HS-5 (cell line): ENCODE results near the gene CDH13.

Source experiments
- DNase-seq: peaks from one replicate; pipeline ENCODE4 v3.0.0-alpha.2; 2012; ENCODE audit warnings: low read depth

CDH13 gene

DNA sequence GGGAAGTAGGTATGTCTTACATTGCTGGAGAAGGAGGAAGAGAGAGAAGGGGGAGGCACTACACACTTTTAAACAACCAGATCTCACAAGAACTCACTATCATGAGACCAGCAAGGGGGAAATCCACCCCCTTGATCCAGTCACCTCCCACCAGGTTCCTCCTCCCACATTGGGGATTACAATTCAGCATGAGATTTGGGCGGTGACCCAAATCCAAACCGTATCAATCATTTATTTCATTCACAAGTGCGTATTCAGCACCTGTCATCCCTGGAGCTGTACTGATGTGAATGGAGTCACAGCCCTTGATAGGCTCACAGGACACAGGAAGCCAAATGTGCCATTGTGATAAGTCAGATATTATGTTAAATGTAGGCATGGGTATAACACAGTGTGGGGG lies 952.7 kb downstream of the CDH13 start:
- no peak for DNase-seq

GRCh38 chr16:83581082-83581481 lies 954.3 kb downstream of the CDH13 start:
- no peak for DNase-seq

DNA sequence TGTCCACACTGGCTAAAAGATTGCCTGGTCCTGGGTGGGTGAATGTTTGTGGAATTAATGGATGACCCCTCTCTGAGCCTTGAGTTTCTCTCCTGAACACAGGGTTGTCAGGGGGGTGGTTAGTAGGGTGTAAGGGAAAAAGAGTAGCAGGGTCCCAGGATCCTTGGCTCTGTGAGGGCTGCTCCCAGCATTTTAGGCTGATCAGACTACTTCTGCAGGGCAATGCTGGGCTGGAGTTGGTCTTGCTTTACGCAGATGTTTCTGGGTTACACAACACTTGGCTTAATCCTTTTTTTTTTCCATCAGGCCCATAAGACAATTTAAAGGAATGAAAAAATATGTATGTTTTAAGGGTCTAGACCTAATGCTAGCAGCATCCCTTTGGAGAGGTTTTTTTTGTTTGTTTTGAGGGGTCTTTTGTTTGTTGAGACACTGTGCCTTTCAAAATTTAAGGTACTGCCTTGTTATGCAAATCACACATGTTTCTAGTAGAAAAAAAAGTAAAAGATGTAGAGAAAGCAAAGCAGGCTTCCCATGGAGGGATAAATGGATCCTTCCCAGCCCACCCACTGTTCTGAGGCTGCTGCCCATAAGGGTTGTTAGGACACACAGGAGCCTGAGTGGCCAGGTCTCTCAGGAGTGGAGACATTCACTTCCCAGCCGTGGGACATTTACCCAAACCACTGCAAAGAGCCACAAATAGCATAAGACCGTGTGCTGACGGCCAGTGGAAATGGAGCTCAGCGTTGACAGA lies 955.4 kb downstream of the CDH13 start:
- no peak for DNase-seq

- DNase-seq, result no peak
These were observed 959.3 kb downstream of the CDH13 start for GRCh38 chr16:83586036-83586435.

DNA sequence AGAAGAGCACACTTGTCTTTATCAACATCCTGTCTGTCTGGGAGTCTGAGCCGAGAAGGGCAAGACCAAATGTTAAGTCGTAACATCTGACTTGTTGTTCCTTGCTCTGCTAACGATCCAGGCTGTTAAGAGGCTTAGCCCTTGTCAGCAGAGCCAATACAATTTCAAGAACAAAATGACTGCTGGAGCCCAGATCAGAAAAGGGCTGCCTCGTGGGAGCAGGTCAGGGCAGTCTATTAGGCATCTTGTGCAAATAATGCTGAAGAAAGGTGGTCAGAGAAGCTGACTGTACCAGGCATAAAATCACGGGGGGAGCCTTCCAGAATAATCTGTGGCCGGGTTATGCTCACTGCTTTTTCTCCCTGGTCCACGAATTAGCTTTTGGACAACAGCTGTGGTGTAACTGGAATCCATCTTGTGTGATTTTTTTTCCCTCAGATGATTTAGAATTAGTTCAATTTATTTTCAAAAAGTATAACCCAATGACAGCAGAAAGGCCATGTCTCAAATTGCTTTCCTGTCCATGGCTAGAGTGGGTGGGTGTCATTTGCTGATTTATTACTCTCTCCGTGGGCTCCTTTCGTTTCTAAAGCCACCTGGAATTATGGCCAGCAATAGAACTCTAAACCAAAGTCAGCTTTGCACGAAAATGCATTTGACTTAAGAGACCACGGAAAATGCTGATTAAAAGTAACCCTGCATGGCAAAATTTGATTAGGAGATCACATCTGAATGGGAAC lies 959.9 kb downstream of the CDH13 start:
- no peak for DNase-seq

GRCh38 chr16:83587201-83587600 lies 960.4 kb downstream of the CDH13 start:
- DNase-seq, result no peak

DNA sequence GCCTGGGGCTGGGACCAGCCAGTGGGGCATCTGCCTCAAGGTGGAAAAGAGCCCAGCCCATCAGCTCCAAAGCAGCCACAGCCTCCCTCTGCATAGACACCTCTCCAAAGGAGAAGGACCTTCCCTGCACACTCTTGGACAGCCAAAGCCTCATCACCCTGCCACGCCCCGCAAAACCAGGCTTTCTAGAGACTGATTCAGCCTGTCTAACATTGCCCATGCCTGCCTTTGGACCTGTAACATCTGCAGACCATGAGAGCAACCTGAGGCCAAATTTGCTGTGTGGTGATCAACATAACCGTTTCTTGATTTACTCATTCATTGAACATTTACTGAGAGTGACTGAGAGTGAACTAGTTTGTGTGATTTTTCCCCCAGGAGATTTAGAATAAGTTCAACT lies 961.3 kb downstream of the CDH13 start:
- DNase-seq, result no peak

GRCh38 chr16:83589576-83589975 lies 962.8 kb downstream of the CDH13 start:
- no peak for DNase-seq

GRCh38 chr16:83592778-83593177 lies 966.0 kb downstream of the CDH13 start:
- no peak for DNase-seq

DNA sequence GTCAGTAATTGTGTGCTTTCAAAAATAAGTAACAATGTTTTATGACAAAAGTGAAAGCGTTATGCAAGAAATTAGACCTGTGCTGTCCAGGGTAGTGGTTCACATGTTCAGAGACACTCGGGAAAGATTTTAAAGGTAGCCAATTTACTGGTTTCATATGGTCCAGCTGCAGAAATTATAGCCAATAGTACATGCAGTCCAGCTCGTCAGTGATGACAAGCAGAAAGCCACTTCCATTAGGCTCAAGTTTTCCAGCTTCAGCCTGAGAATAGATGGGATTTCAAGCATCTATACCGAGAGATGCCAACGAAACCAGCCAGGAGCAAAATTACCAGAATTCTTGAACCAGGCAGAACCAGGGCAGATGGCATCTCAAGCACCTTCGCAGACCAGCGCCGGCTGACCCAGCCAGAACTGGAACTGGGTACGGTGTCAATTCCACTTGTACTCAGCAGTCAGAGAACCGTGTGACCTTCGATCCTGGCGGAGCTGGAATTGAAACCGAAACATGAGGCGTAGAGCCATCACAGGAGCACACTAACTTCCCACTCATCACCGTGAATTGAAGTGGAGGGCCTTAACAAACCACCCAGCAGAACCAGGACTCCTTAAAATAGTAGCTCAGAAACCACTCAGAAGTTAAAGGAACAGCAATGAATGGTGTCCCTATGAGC lies 973.2 kb downstream of the CDH13 start:
- no peak for DNase-seq

DNA sequence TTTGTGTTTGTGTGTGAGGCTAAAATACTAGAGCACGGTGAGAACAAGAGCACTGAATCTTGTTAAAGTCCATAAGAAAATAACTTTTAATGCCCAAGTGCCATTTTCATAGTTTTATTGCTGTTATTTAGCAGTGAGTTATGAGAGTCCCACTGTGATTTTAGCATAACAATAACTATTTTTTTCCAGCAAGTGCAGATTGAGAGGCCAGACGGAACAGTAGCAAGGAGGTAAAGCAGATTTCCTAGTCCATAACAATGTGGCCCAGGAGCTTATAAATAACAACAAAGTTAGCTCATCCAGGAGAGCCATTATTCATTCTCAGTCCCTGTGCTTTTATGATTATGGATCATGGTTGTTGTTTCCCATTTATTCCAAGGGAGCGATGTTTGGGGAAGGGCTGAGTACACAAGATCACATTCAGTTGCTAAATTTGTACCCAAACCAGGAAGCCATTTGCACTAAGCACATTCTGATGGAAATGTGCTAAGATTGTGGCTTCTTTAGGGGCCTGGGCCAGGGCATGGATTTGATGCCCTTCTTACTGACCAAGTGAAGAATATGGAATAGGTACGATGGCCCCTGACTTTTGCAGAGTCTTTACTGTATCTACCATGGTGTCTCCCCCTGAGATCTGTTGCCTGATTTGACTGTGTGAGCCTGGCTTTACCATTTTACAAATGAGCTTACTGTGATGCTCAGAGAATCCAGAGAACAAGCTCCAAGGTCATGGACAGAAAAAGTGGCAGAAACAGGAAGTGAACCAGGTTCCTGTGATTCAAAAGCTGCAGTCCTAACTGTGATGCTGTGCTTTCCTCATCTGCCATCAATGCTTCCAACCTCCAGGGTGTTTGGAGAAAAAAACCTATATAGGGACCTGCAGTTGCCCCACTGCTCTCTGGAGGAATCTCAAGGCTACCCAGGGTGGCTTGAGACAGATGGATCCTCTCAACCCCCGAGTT lies 976.3 kb downstream of the CDH13 start:
- DNase-seq, result no peak

DNA sequence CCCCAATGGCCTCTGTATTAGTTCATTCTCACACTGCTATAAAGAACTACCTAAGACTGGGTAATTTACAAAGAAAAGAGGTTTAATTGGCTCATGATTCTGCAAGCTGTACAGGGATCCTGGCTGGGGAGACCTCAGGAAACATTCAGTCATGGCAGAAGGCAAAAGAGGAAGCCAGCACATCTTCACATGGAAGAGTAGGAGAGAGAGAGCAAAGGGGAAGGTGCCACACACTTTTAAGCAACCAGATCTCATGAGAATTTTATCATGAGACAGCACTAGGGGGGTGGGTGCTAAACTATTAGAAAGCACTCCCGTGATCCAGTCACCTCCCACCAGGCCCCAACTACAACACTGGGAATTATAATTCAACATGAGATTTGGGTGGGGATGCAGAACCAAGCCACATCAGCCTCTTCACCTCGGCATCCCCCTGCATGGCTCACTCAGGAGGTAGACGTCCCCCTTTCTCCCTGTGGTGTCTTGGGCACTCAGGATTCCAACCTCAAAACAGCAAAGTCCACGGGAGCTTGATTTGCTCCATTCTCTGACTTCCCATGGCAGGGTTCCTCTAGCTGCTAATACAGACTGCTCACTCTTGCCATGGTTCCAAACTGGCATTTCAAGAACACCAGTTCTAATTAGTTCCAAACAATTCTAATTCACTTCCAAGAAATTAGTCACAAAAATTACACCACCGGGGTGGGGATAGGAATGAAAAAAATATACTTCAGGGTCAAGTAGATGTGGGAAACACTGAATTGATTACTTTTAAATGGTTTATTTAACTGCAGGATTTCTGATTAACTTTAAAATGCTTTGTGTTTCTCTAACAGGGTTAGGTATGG lies 977.2 kb downstream of the CDH13 start:
- no peak for DNase-seq

GRCh38 chr16:83606486-83607030 lies 979.8 kb downstream of the CDH13 start:
- DNase-seq, result no peak

- no peak for DNase-seq
These were observed 982.4 kb downstream of the CDH13 start for GRCh38 chr16:83609178-83609577.

DNA sequence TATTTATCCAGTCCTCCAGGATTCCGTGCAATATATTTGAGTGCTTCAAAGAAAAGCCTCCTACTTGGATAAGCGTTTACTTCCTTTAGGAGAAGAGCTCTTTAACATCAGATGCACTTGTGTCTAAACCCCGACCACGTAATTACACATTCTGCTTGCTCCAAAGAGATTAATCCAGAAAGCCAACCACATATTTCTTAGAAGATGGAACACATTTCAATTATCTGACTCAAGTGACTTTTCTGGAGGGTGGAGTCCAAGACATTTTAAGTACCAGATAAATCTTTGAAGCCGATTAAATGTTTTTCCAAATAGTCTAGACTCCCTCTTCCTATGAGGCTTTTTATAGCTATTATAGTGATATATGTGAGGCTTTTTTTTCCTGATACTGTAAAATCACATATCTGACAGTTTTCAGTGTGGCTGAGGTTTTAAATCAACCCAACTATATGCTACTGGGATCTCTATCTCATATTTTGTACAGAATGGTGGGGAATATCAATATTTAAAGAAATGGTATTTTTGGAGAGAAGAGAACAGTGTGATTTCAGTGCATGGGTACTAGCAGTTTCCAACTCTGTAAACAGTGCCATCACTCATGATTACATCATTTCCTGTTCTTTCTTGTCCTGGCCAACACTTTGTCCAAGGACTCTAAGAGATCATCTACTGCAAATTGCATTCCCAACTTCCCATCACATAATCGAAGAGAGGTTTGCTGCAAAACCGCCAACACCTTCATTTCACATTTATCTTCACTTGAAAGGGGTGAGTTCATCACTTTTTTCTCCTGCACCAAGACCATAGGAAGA lies 988.6 kb downstream of the CDH13 start:
- no peak for DNase-seq

DNA sequence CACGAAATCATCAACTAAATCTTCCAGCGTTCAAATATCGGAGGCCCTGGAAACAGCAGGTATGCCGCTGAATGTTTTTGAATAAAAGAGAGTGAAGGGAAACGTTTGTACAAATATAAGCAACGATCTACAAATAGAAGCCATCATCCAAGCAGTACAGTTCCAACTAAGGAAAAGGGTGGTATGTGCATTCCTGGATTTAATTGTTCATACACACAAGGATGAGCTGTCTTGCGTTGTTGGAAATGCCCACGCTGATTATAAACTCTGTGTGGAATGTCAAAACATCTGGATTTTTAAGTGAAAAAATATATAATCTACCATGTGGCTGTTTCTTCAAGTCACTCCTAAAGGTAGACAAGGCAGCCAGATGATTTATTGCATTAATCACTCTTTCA lies 989.2 kb downstream of the CDH13 start:
- DNase-seq, result no peak

DNA sequence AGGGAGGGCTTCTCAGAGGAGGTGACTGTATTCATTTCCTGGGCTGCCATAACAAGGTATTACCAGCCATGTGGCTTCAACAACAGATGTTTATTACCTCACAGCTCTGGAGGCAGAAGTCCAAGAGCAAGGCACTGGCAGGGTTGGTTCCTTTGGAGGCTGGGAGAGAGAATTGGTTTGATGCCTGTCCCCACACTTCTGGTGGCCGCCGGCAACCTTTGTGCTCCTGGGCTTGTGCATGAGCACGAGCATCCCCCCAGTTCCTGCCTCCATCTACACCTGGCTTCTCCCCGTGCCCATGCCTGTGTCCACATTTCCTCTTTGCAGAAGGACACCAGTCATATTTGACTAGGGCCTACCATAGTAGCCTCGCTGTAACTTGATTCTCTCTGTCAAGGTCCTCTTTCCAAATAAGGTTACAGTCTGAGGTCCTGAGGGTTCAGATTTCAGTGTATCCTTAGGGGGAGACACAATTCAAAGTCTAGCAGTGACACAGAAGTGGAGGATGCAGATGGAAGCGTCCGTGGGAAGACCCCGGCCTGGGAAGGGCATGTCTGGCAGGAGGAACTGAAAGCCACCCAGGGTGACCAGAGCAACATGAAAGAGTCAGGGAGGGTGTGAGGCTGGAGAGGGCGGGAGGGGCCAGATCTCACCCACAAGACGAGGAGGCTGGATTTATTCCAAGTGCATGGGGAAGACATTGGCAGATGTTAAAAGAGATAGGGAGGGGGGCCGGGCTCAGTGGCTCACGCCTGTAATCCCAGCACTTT lies 992.8 kb downstream of the CDH13 start:
- no peak for DNase-seq

DNA sequence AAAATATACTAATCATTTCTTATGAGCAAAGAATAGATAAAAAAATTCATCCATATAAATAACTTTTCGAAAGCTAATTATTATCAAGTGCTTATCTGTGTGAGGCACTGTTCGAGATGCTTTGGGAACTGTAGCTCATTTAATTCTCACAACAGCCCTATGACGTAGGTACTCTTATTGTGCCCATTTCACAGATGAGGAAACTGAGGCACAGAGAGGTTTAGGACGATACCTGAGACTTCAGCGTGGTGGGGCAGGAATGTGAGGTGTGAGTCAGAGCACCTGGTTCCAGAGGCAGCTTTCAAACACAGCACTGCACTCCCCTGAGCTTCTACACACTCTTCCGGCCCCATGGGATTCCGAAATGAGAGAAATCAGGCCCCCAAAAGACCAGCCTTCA lies 995.2 kb downstream of the CDH13 start:
- no peak for DNase-seq

DNA sequence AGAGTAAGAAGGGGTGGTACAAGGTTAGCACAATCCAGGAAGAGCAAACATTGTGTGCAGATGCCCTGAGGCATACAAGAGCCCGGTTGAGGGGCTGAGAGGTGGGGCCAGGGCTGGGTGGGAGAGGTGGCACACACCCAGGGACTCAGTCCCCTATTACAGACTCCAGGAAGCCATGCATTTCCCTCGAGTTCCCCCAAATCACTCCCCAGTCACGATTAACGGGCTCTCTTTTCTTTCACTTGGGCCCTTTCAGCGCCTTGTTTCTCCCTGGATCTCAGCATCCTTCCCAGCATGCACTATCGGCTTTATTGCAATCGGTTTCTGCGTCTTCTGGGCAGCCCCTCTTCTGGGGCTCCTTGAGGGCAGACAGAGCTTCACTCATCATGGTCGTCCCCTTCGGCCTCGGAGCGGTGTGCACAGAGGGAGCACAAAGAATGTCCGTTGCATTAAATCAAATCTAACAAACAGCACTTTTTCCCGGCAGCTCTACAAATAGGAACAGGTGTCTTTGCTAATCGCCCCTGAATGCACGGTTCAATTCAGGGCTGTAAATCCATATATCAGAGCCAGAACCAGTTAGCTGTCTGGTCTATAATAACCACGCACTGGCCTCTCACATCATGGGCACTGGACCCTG lies 996.4 kb downstream of the CDH13 start:
- no peak for DNase-seq
